ENCODE data around the gene DCANP1. TPM values are rescaled to one million over a fixed set of nuclear protein-coding genes. Genes with fewer than 3 reads are reported as not detected.
A peak's percentile ranks its signal among the peaks of the same experiment; 100 is the strongest.

The DCANP1 gene
- total and polyA plus RNA-seq, 9 of the 15 experiments (the other 6 are each of a cell fraction or from before 2014, with no cell fraction given): not detected

DNA sequence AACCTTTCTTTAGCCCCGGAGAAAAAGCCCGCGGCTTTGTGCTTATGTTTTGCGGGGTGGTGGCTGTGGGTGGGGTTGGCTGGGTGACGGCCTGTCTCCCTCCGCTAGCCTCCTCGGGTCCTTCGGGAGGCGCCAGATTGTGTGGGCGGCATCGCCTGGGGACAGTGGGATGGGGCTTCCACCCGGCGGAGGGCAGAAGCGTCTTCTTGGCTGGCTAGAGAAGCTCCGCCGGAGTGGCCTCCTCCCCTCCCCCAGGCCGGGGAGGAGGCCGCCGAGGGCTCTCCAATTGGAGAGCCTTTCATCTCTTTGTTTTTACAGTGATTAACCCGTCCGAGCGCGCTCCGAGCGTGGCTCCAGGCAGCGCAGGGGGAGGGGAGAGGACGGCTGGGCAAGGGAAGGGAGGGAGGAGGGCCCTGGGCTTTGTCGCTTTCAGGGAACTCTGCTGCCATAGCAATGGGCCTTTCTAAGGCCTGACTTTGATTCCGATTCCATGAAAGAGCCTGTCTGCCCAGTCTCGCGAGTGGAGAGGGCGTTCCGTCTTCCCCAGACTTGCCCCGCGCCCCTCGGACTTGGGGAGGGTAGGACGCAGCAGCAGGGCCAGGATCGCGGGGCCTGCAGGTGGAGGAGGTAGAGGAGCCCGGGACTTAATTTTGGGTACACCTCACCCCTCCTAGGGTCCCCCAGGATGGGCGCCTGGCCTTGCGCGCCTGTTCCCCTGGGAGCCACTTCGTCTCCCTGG, 41.7 kb upstream of the DCANP1 start:
- peaks cover 10% of the 10 kb centered on the region for H4K20me1 ChIP-seq (replicated peaks; ENCODE audit: control insufficient read depth, insufficient read depth, low read length)
- H3K27ac ChIP-seq (ENCODE audit: extremely low read depth, low read depth, low read length): no peak overlapping the region
- H3K36me3 ChIP-seq (ENCODE audit: control insufficient read depth, insufficient read depth, low read length): no peaks in the 10 kb centered on the region
- in situ Hi-C loops (cut with MboI): no loop called here
- H3K4me2 ChIP-seq (ENCODE audit: insufficient read depth, low read length): peak overlapping the region; percentile 35; the same call in 1 of the 2 replicates
- intact Hi-C loops (cut with micrococcal nuclease): no loop called here
- H3K79me2 ChIP-seq (ENCODE audit: control insufficient read depth, insufficient read depth, low read length): no peaks in the 10 kb centered on the region
- H2AFZ ChIP-seq (ENCODE audit: low read depth, low read length): peak overlapping the region; percentile 7; the same call in 1 of the 2 replicates
- no TSS peak for BruUV-seq (replicated peaks)
- ChIA-PET POLR2A (interaction anchor here (0.5 kb wide), 1 partner anchor 512 kb away, joined by 3 read pairs; no protein-coding TSS in a partner anchor), CTCF (ENCODE audit: low intra/inter-chr PET ratio) (no interaction called here)
- WGBS (ENCODE audit: insufficient coverage, low coverage, missing lambda C conversion rate): 22% methylated on average over 34 of the region's 44 CpGs
- H3K4me1 ChIP-seq (replicated peaks in 1 of 2; ENCODE audit: control insufficient read depth in 2 of 2, insufficient read depth in 2 of 2, low read length in 2 of 2): peaks cover 8 to 34% of the 10 kb centered on the region in 2 experiments; a peak in 4 of 5 replicates
- H3K9me1 ChIP-seq (ENCODE audit: control insufficient read depth, insufficient read depth, low read length): no peaks in the 10 kb centered on the region
- 0 out of 2 replicates have a peak overlapping the region, but pooled peaks have one; percentile 4 for H3K4me3 ChIP-seq
- ATAC-seq (peak; percentile 72), FAIRE-seq (peak; percentile 40), DNase-seq (ENCODE audit: extremely low read depth in 1 of 4, low spot score in 3 of 4) (peak; percentile 60 to 83 (median 78))
- H3K27me3 ChIP-seq (ENCODE audit: control insufficient read depth in 2 of 2, insufficient read depth in 2 of 2, low read length in 2 of 2): peaks cover 0 to 4% of the 10 kb centered on the region in 2 experiments; a peak in 1 of 5 replicates
- H3K9me3 ChIP-seq (replicated peaks; ENCODE audit: control insufficient read depth, insufficient read depth, low read depth, low read length): no peaks in the 10 kb centered on the region
- H3K9ac ChIP-seq (ENCODE audit: insufficient read depth in 1 of 2, low read depth in 2 of 2, low read length in 2 of 2): peak overlapping the region in 1 of 2 experiments; percentile 70; a peak in 1 of 4 replicates
- TF ChIP-seq KLF6 (CRISPR knock-in tag; IDR thresholded peaks at IDR 0.05; ENCODE audit: borderline replicate concordance) (no peak), GABPB1 (CRISPR knock-in tag; IDR thresholded peaks at IDR 0.05) (no peak), EGR1 (conservative IDR thresholded peaks at IDR 0.05) (peak; percentile 85), ESRRB (CRISPR knock-in tag; IDR thresholded peaks at IDR 0.05; ENCODE audit: borderline replicate concordance) (no peak), RAD21 (CRISPR knock-in tag; conservative IDR thresholded peaks at IDR 0.05 in 1 of 2, IDR thresholded peaks at IDR 0.05 in 1 of 2) (0 out of 4 replicates have a peak, but pooled peaks of 1 of the 2 experiments have one; percentile 6), SAFB2 (IDR thresholded peaks at IDR 0.05; ENCODE audit: borderline replicate concordance, low read depth, low read length, severe bottlenecking) (no peak), PHF21A (IDR thresholded peaks at IDR 0.05; ENCODE audit: borderline replicate concordance, low read depth) (peak; percentile 16; the same call in 1 of the 2 replicates), ATF7 (IDR thresholded peaks at IDR 0.05) (no peak), ZNF583 (CRISPR knock-in tag; IDR thresholded peaks at IDR 0.05) (no peak), LEF1 (IDR thresholded peaks at IDR 0.05) (no peak), ZNF444 (CRISPR knock-in tag; IDR thresholded peaks at IDR 0.05) (no peak), ZKSCAN1 (IDR thresholded peaks at IDR 0.05; ENCODE audit: low read depth, low read length) (no peak), CBFA2T3 (IDR thresholded peaks at IDR 0.05) (no peak), PTRF (tag; IDR thresholded peaks at IDR 0.05) (no peak), PHTF2 (CRISPR knock-in tag; IDR thresholded peaks at IDR 0.05) (no peak)
- TF ChIP-seq, protein P1, sequence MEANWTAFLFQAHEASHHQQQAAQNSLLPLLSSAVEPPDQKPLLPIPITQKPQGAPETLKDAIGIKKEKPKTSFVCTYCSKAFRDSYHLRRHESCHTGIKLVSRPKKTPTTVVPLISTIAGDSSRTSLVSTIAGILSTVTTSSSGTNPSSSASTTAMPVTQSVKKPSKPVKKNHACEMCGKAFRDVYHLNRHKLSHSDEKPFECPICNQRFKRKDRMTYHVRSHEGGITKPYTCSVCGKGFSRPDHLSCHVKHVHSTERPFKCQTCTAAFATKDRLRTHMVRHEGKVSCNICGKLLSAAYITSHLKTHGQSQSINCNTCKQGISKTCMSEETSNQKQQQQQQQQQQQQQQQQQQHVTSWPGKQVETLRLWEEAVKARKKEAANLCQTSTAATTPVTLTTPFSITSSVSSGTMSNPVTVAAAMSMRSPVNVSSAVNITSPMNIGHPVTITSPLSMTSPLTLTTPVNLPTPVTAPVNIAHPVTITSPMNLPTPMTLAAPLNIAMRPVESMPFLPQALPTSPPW (CRISPR knock-in tag; IDR thresholded peaks at IDR 0.05): peak; percentile 26; the same call in 1 of the 2 replicates
- TF ChIP-seq, protein P2, sequence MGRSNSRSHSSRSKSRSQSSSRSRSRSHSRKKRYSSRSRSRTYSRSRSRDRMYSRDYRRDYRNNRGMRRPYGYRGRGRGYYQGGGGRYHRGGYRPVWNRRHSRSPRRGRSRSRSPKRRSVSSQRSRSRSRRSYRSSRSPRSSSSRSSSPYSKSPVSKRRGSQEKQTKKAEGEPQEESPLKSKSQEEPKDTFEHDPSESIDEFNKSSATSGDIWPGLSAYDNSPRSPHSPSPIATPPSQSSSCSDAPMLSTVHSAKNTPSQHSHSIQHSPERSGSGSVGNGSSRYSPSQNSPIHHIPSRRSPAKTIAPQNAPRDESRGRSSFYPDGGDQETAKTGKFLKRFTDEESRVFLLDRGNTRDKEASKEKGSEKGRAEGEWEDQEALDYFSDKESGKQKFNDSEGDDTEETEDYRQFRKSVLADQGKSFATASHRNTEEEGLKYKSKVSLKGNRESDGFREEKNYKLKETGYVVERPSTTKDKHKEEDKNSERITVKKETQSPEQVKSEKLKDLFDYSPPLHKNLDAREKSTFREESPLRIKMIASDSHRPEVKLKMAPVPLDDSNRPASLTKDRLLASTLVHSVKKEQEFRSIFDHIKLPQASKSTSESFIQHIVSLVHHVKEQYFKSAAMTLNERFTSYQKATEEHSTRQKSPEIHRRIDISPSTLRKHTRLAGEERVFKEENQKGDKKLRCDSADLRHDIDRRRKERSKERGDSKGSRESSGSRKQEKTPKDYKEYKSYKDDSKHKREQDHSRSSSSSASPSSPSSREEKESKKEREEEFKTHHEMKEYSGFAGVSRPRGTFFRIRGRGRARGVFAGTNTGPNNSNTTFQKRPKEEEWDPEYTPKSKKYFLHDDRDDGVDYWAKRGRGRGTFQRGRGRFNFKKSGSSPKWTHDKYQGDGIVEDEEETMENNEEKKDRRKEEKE (IDR thresholded peaks at IDR 0.05; ENCODE audit: borderline replicate concordance in 1 of 2, control insufficient read depth in 1 of 2, low read depth in 2 of 2, low read length in 1 of 2): no peak
